Ascending aorta (tissue), 2 donors: ENCODE results near the gene RGS6. TPM values are rescaled to one million over a fixed set of nuclear protein-coding genes. Genes with fewer than 3 reads are reported as not detected.

Experiments used
- DNase-seq, 2 donors: peaks; one replicate each; pipeline ENCODE4 v3.0.0-alpha.2; 2019; ENCODE audit warnings: low spot score in 2 of 2
- H3K27ac ChIP-seq, 2 donors: fragments of 200-600 bp; sonication (generic); one replicate each; pipeline ENCODE4 v1.5.1; 2016 to 2017; ENCODE audit warnings: mild to moderate bottlenecking in 1 of 2
- H3K27me3 ChIP-seq: fragments of 200-600 bp; sonication (generic); one replicate; pipeline ENCODE4 v1.5.1; 2017
- H3K36me3 ChIP-seq, 2 donors: fragments of 200-600 bp; sonication (generic); one replicate each; pipeline ENCODE4 v1.5.1; 2016
- H3K4me1 ChIP-seq, 2 donors: fragments of 200-600 bp; sonication (generic); one replicate each; pipeline ENCODE4 v1.5.1; 2016 to 2017; ENCODE audit warnings: mild to moderate bottlenecking in 1 of 2
- H3K4me3 ChIP-seq, 2 donors: fragments of 200-600 bp; sonication (generic); one replicate each; pipeline ENCODE4 v1.5.1; 2016 to 2017; ENCODE audit warnings: mild to moderate bottlenecking in 1 of 2
- H3K9me3 ChIP-seq, 2 donors: fragments of 200-600 bp; sonication (generic); one replicate each; pipeline ENCODE4 v1.5.1; 2016
- CTCF ChIP-seq, 3 experiments: fragments of 200-600 bp in 2 of 3; fragments of 450-650 bp in 1 of 3; sonication (generic) in 2 of 3; IDR thresholded peaks; one replicate each; pipeline ENCODE4 v1.5.1; 2016 to 2019; ENCODE audit warnings: antibody characterized with exemption in 3 of 3, mild to moderate bottlenecking in 1 of 3, moderate library complexity in 1 of 3
- intact Hi-C: fragments of 100-400 bp; cut with DNase I; formaldehyde crosslinking; loops from one replicate; pipeline ENCODE4 v1.15.1; 2023
- total RNA-seq: library from RNA; depleted of rRNA; stranded (reverse); fragments of >200 nt; gene quantifications from one replicate; pipeline ENCODE4 v1.1.0, GENCODE V29; 2016

The RGS6 gene
- total RNA-seq, 1 donor from 2014 or later: 0.11 TPM

GRCh38 chr14:72387726-72388125 lies 455.5 kb downstream of the RGS6 start:
- Histone ChIP-seq H3K9me3 (no peaks in the 10 kb centered on the region), H3K4me1 (no peaks in the 10 kb centered on the region), H3K27me3 (no peaks in the 10 kb centered on the region), H3K4me3 (no peak overlapping the region), H3K27ac (no peak overlapping the region), H3K36me3 (no peaks in the 10 kb centered on the region)
- DNase-seq: no peak
- intact Hi-C loops: no loop called here
- TF ChIP-seq CTCF (IDR thresholded peaks at IDR 0.05): no peak

- intact Hi-C loops: no loop called here
- no peaks in the 10 kb centered on the region for H3K36me3 ChIP-seq
- no peaks in the 10 kb centered on the region for H3K27me3 ChIP-seq
- no peak for TF ChIP-seq CTCF (IDR thresholded peaks at IDR 0.05)
- no peak for DNase-seq
- H3K4me1 ChIP-seq: no peaks in the 10 kb centered on the region
- no peaks in the 10 kb centered on the region for H3K9me3 ChIP-seq
- no peak overlapping the region for H3K27ac ChIP-seq
- no peak overlapping the region for H3K4me3 ChIP-seq
Observed at GRCh38 chr14:72389200-72389599, 457.0 kb downstream of the RGS6 start.

- no peak for DNase-seq
- H3K4me1 ChIP-seq: no peaks in the 10 kb centered on the region
- no peak overlapping the region for H3K4me3 ChIP-seq
- H3K27me3 ChIP-seq: no peaks in the 10 kb centered on the region
- H3K9me3 ChIP-seq: no peaks in the 10 kb centered on the region
- intact Hi-C loops: no loop called here
- no peaks in the 10 kb centered on the region for H3K36me3 ChIP-seq
- no peak for TF ChIP-seq CTCF (IDR thresholded peaks at IDR 0.05)
- no peak overlapping the region for H3K27ac ChIP-seq
Observed at GRCh38 chr14:72401101-72401625, 468.9 kb downstream of the RGS6 start.

- intact Hi-C loops: no loop called here
- H3K27me3 ChIP-seq: no peaks in the 10 kb centered on the region
- no peak overlapping the region for H3K27ac ChIP-seq
- no peak for TF ChIP-seq CTCF (IDR thresholded peaks at IDR 0.05)
- H3K9me3 ChIP-seq: no peaks in the 10 kb centered on the region
- H3K4me1 ChIP-seq: no peaks in the 10 kb centered on the region
- no peaks in the 10 kb centered on the region for H3K36me3 ChIP-seq
- no peak overlapping the region for H3K4me3 ChIP-seq
- no peak for DNase-seq
Observed at GRCh38 chr14:72401632-72402376, 469.6 kb downstream of the RGS6 start.

- H3K4me1 ChIP-seq: no peaks in the 10 kb centered on the region
- DNase-seq: no peak
- no peaks in the 10 kb centered on the region for H3K27me3 ChIP-seq
- H3K27ac ChIP-seq: no peak overlapping the region
- TF ChIP-seq CTCF (IDR thresholded peaks at IDR 0.05): no peak
- no peaks in the 10 kb centered on the region for H3K9me3 ChIP-seq
- H3K36me3 ChIP-seq: no peaks in the 10 kb centered on the region
- intact Hi-C loops: no loop called here
- no peak overlapping the region for H3K4me3 ChIP-seq
Observed at GRCh38 chr14:72402377-72402772, 470.1 kb downstream of the RGS6 start.
